GM10248 (cell line): ENCODE measurements around the gene NRG2.

ENCODE experiments used
- CTCF ChIA-PET: fragments of 300-600 bp; sonication (Branson Sonifier 250); formaldehyde crosslinking; extraction: SDS; loops from one replicate; lab custom pipeline; 2021; ENCODE audit warnings: antibody characterized with exemption; lab: Yijun Ruan, JAX
- POLR2A ChIA-PET: fragments of 350-650 bp; sonication (Branson Sonifier 250); formaldehyde crosslinking; extraction: SDS; loops from one replicate; lab custom pipeline; 2020; ENCODE audit warnings: antibody characterized with exemption; lab: Yijun Ruan, JAX
- DNase-seq: peaks from one replicate; pipeline ENCODE4 v3.0.0; 2012; ENCODE audit errors: extremely low spot score
- CTCF ChIP-seq: IDR thresholded peaks from 2 replicates; pipeline ENCODE4 v1.5.1; 2012; ENCODE audit warnings: mild to moderate bottlenecking, low read depth; ENCODE audit errors: extremely low read depth, missing control alignments, control extremely low read depth

The NRG2 gene

GRCh38 chr5:139828207-139828895 is 214.7 kb downstream of the NRG2 start:
- ChIA-PET CTCF (interaction anchor here (1.5 kb wide), 1 partner anchor 53 kb away, joined by 3 read pairs; no protein-coding TSS in a partner anchor), POLR2A (no interaction called here)
- no peak for DNase-seq
- TF ChIP-seq CTCF: no peak

GRCh38 chr5:139825690-139826089 is 217.4 kb downstream of the NRG2 start:
- CTCF ChIA-PET: interaction anchor here (1.0 to 2.1 kb wide), 8 partner anchors 12 to 143 kb away, joined by 3 to 5 read pairs (median 4); no protein-coding TSS in a partner anchor
- no peak for TF ChIP-seq CTCF
- no peak for DNase-seq
- POLR2A ChIA-PET: no interaction called here

- no peak for TF ChIP-seq CTCF
- POLR2A ChIA-PET: no interaction called here
- CTCF ChIA-PET: interaction anchor here (1.0 to 1.8 kb wide), 2 partner anchors 21 to 36 kb away, joined by 4 to 5 read pairs; no protein-coding TSS in a partner anchor
- no peak for DNase-seq
These were observed 219.2 kb downstream of the NRG2 start for GRCh38 chr5:139823757-139824355.

GRCh38 chr5:139822553-139823425 is 220.3 kb downstream of the NRG2 start:
- ChIA-PET POLR2A (no interaction called here), CTCF (interaction anchor here (1.1 to 1.6 kb wide), 3 partner anchors 8 to 146 kb away, joined by 4 to 6 read pairs (median 5); no protein-coding TSS in a partner anchor)
- TF ChIP-seq CTCF: no peak
- DNase-seq: no peak

- ChIA-PET POLR2A (no interaction called here), CTCF (interaction anchor here (1.1 to 1.6 kb wide), 3 partner anchors 9 to 147 kb away, joined by 4 to 6 read pairs (median 5); no protein-coding TSS in a partner anchor)
- no peak for TF ChIP-seq CTCF
- DNase-seq: no peak
These were observed 221.1 kb downstream of the NRG2 start for GRCh38 chr5:139821806-139822552.
